ENCODE results near the gene TTR. TPM values are rescaled to one million over a fixed set of nuclear protein-coding genes. Genes with fewer than 3 reads are reported as not detected.

Gene TTR
- total and polyA plus RNA-seq, 2 experiments from 2014 or later: not detected

GRCh38 chr18:31609886-31610285, 18.2 kb downstream of the TTR start:
- Mint-ChIP-seq H3K9me3 (no peaks in the 10 kb centered on the region), H3K4me1 (peaks cover 24% of the 10 kb centered on the region; the same call in 2 of the 3 replicates), H3K27me3 (ENCODE audit: insufficient read depth, low read depth, poor library complexity) (no peaks in the 10 kb centered on the region), H3K36me3 (ENCODE audit: low read depth) (no peaks in the 10 kb centered on the region), H3K27ac (no peak overlapping the region), H3K4me3 (no peak overlapping the region)
- Histone ChIP-seq H3K27me3 (ENCODE audit: insufficient read depth) (no peaks in the 10 kb centered on the region), H3K79me2 (replicated peaks; ENCODE audit: insufficient read depth) (no peaks in the 10 kb centered on the region), H2AFZ (0 out of 2 replicates have a peak overlapping the region, but pooled peaks have one; percentile 0), H3K4me3 (no peak overlapping the region), H3F3A (replicated peaks; ENCODE audit: low read depth) (no peaks in the 10 kb centered on the region), H4K20me1 (replicated peaks; ENCODE audit: insufficient read depth) (no peaks in the 10 kb centered on the region), H3K4me1 (ENCODE audit: insufficient read depth) (peaks cover 6% of the 10 kb centered on the region; the same call in 1 of the 2 replicates), H3K27ac (ENCODE audit: low read depth) (no peak overlapping the region), H3K36me3 (ENCODE audit: insufficient read depth) (no peaks in the 10 kb centered on the region), H3K9me2 (ENCODE audit: insufficient read depth) (no peaks in the 10 kb centered on the region), H3K4me2 (no peak overlapping the region)
- TF ChIP-seq, protein P1, sequence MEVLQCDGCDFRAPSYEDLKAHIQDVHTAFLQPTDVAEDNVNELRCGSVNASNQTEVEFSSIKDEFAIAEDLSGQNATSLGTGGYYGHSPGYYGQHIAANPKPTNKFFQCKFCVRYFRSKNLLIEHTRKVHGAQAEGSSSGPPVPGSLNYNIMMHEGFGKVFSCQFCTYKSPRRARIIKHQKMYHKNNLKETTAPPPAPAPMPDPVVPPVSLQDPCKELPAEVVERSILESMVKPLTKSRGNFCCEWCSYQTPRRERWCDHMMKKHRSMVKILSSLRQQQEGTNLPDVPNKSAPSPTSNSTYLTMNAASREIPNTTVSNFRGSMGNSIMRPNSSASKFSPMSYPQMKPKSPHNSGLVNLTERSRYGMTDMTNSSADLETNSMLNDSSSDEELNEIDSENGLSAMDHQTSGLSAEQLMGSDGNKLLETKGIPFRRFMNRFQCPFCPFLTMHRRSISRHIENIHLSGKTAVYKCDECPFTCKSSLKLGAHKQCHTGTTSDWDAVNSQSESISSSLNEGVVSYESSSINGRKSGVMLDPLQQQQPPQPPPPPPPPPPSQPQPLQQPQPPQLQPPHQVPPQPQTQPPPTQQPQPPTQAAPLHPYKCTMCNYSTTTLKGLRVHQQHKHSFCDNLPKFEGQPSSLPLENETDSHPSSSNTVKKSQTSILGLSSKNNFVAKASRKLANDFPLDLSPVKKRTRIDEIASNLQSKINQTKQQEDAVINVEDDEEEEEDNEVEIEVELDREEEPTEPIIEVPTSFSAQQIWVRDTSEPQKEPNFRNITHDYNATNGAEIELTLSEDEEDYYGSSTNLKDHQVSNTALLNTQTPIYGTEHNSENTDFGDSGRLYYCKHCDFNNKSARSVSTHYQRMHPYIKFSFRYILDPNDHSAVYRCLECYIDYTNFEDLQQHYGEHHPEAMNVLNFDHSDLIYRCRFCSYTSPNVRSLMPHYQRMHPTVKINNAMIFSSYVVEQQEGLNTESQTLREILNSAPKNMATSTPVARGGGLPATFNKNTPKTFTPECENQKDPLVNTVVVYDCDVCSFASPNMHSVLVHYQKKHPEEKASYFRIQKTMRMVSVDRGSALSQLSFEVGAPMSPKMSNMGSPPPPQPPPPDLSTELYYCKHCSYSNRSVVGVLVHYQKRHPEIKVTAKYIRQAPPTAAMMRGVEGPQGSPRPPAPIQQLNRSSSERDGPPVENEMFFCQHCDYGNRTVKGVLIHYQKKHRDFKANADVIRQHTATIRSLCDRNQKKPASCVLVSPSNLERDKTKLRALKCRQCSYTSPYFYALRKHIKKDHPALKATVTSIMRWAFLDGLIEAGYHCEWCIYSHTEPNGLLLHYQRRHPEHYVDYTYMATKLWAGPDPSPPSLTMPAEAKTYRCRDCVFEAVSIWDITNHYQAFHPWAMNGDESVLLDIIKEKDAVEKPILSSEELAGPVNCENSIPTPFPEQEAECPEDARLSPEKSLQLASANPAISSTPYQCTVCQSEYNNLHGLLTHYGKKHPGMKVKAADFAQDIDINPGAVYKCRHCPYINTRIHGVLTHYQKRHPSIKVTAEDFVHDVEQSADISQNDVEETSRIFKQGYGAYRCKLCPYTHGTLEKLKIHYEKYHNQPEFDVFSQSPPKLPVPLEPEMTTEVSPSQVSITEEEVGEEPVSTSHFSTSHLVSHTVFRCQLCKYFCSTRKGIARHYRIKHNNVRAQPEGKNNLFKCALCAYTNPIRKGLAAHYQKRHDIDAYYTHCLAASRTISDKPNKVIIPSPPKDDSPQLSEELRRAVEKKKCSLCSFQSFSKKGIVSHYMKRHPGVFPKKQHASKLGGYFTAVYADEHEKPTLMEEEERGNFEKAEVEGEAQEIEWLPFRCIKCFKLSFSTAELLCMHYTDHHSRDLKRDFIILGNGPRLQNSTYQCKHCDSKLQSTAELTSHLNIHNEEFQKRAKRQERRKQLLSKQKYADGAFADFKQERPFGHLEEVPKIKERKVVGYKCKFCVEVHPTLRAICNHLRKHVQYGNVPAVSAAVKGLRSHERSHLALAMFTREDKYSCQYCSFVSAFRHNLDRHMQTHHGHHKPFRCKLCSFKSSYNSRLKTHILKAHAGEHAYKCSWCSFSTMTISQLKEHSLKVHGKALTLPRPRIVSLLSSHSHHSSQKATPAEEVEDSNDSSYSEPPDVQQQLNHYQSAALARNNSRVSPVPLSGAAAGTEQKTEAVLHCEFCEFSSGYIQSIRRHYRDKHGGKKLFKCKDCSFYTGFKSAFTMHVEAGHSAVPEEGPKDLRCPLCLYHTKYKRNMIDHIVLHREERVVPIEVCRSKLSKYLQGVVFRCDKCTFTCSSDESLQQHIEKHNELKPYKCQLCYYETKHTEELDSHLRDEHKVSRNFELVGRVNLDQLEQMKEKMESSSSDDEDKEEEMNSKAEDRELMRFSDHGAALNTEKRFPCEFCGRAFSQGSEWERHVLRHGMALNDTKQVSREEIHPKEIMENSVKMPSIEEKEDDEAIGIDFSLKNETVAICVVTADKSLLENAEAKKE (CRISPR knock-in tag; IDR thresholded peaks at IDR 0.05): no peak
- TF ChIP-seq ZNF114 (CRISPR knock-in tag; IDR thresholded peaks at IDR 0.05) (no peak), JUNB (IDR thresholded peaks at IDR 0.05; ENCODE audit: unreplicated experiment) (no peak), NANOG (IDR thresholded peaks at IDR 0.05; ENCODE audit: borderline replicate concordance) (no peak), EZH2 (IDR thresholded peaks at IDR 0.05; ENCODE audit: low read depth, unreplicated experiment) (no peak), ZNF331 (CRISPR knock-in tag; IDR thresholded peaks at IDR 0.05; ENCODE audit: low read depth) (no peak), POLR2AphosphoS5 (IDR thresholded peaks at IDR 0.05; ENCODE audit: low read depth) (no peak), CREB1 (CRISPR knock-in tag; IDR thresholded peaks at IDR 0.05; ENCODE audit: low read depth) (no peak), STAT1 (IDR thresholded peaks at IDR 0.05; ENCODE audit: unreplicated experiment) (no peak)
- TF ChIP-seq, protein P2, sequence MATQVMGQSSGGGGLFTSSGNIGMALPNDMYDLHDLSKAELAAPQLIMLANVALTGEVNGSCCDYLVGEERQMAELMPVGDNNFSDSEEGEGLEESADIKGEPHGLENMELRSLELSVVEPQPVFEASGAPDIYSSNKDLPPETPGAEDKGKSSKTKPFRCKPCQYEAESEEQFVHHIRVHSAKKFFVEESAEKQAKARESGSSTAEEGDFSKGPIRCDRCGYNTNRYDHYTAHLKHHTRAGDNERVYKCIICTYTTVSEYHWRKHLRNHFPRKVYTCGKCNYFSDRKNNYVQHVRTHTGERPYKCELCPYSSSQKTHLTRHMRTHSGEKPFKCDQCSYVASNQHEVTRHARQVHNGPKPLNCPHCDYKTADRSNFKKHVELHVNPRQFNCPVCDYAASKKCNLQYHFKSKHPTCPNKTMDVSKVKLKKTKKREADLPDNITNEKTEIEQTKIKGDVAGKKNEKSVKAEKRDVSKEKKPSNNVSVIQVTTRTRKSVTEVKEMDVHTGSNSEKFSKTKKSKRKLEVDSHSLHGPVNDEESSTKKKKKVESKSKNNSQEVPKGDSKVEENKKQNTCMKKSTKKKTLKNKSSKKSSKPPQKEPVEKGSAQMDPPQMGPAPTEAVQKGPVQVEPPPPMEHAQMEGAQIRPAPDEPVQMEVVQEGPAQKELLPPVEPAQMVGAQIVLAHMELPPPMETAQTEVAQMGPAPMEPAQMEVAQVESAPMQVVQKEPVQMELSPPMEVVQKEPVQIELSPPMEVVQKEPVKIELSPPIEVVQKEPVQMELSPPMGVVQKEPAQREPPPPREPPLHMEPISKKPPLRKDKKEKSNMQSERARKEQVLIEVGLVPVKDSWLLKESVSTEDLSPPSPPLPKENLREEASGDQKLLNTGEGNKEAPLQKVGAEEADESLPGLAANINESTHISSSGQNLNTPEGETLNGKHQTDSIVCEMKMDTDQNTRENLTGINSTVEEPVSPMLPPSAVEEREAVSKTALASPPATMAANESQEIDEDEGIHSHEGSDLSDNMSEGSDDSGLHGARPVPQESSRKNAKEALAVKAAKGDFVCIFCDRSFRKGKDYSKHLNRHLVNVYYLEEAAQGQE (IDR thresholded peaks at IDR 0.05; ENCODE audit: unreplicated experiment): no peak
- TF ChIP-seq, protein P3, sequence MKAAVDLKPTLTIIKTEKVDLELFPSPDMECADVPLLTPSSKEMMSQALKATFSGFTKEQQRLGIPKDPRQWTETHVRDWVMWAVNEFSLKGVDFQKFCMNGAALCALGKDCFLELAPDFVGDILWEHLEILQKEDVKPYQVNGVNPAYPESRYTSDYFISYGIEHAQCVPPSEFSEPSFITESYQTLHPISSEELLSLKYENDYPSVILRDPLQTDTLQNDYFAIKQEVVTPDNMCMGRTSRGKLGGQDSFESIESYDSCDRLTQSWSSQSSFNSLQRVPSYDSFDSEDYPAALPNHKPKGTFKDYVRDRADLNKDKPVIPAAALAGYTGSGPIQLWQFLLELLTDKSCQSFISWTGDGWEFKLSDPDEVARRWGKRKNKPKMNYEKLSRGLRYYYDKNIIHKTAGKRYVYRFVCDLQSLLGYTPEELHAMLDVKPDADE (IDR thresholded peaks at IDR 0.05): no peak
- TF ChIP-seq, protein P4, sequence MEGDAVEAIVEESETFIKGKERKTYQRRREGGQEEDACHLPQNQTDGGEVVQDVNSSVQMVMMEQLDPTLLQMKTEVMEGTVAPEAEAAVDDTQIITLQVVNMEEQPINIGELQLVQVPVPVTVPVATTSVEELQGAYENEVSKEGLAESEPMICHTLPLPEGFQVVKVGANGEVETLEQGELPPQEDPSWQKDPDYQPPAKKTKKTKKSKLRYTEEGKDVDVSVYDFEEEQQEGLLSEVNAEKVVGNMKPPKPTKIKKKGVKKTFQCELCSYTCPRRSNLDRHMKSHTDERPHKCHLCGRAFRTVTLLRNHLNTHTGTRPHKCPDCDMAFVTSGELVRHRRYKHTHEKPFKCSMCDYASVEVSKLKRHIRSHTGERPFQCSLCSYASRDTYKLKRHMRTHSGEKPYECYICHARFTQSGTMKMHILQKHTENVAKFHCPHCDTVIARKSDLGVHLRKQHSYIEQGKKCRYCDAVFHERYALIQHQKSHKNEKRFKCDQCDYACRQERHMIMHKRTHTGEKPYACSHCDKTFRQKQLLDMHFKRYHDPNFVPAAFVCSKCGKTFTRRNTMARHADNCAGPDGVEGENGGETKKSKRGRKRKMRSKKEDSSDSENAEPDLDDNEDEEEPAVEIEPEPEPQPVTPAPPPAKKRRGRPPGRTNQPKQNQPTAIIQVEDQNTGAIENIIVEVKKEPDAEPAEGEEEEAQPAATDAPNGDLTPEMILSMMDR (conservative IDR thresholded peaks at IDR 0.05; ENCODE audit: low read depth in 2 of 2): no peak
- no peak for DNase-seq (ENCODE audit: low spot score)
- no peak for ATAC-seq
